ENCODE data around the gene KIAA1217. TPM values are rescaled to one million over a fixed set of nuclear protein-coding genes. Genes with fewer than 3 reads are reported as not detected.

Gene KIAA1217
- total and polyA plus RNA-seq, 2 of the 8 experiments (the other 6 are each of a cell fraction or from before 2014, with no cell fraction given), result 4.5 to 15.6 TPM

DNA sequence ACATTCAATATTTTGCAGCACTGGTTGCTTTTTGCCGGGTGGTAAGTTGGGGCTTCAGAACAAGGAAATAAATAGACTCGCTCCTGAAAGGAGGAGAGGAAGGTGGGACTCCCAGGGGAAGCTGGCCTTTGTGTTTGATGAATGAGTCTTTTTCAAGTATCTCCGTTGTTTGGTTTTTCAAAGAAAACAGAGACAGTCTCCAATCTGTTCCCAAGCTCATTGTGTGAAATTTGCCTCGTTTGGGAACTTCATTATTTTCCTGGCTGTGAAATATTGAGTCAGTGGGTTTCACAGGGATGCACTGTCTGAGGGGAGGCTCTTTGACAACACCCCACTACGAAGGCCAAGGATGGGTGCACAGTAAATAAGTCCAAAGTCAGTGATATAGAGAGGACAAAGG is 38.7 kb upstream of the KIAA1217 start:
- Histone ChIP-seq H3K14ac (ENCODE audit: insufficient read length) (no peak overlapping the region), H2BK20ac (ENCODE audit: low read length) (no peak overlapping the region), H3K27ac (ENCODE audit: low read depth, low read length) (no peak overlapping the region), H2AFZ (ENCODE audit: low read length) (no peak overlapping the region), H3K9me3 (ENCODE audit: insufficient read depth in 2 of 2, low read depth in 1 of 2, low read length in 1 of 2) (peaks cover 3 to 6% of the 10 kb centered on the region in 2 experiments; a peak in 1 of 4 replicates), H2BK120ac (replicated peaks; ENCODE audit: low read depth, low read length) (no peak overlapping the region), H3K56ac (replicated peaks; ENCODE audit: insufficient read length, low read depth, low read length) (no peak overlapping the region), H3K27me3 (replicated peaks in 1 of 4; ENCODE audit: control insufficient read depth in 3 of 4, extremely low read depth in 1 of 4, insufficient read depth in 3 of 4, low read length in 3 of 4) (no peaks in the 10 kb centered on the region), H2AK5ac (ENCODE audit: low read depth, low read length) (no peak overlapping the region), H4K8ac (ENCODE audit: extremely low read depth, insufficient read depth, low read length) (no peak overlapping the region), H4K91ac (replicated peaks; ENCODE audit: insufficient read length, low read length) (no peak overlapping the region), H3K4me3 (ENCODE audit: extremely low read depth in 1 of 4, insufficient read depth in 2 of 4, low read depth in 3 of 4, low read length in 4 of 4) (no peak overlapping the region), H3K79me1 (ENCODE audit: low read depth, low read length) (no peaks in the 10 kb centered on the region), H2BK15ac (ENCODE audit: low read length) (no peak overlapping the region), H4K20me1 (replicated peaks in 1 of 2; ENCODE audit: control insufficient read depth in 1 of 2, insufficient read depth in 2 of 2, low read length in 2 of 2) (no peaks in the 10 kb centered on the region), H3K79me2 (ENCODE audit: control insufficient read depth in 1 of 2, insufficient read depth in 2 of 2, low read length in 2 of 2) (no peaks in the 10 kb centered on the region), H2BK5ac (ENCODE audit: low read depth, low read length) (no peak overlapping the region), H3K9ac (replicated peaks in 1 of 4; ENCODE audit: extremely low read depth in 1 of 4, low read depth in 3 of 4, low read length in 3 of 4) (no peak overlapping the region), H3K4ac (replicated peaks; ENCODE audit: insufficient read length, low read depth, low read length) (no peak overlapping the region), H3K4me1 (replicated peaks in 1 of 4; ENCODE audit: control insufficient read depth in 3 of 4, insufficient read depth in 4 of 4, low read length in 3 of 4) (no peaks in the 10 kb centered on the region), H2BK12ac (ENCODE audit: low read depth, low read length) (no peak overlapping the region), H3K18ac (ENCODE audit: extremely low read depth, low read length) (no peak overlapping the region), H3K4me2 (ENCODE audit: insufficient read depth in 1 of 2, low read depth in 2 of 2, low read length in 2 of 2) (no peak overlapping the region), H4K5ac (ENCODE audit: insufficient read length, low read depth, low read length) (no peak overlapping the region), H3K36me3 (ENCODE audit: control insufficient read depth in 2 of 4, insufficient read depth in 4 of 4, low read length in 3 of 4) (no peaks in the 10 kb centered on the region), H3K23ac (ENCODE audit: insufficient read length) (no peak overlapping the region), H3K23me2 (ENCODE audit: low read depth, low read length) (no peaks in the 10 kb centered on the region)
- TF ChIP-seq SIRT6 (IDR thresholded peaks at IDR 0.05; ENCODE audit: low read length), result no peak
- TF ChIP-seq EZH2 (IDR thresholded peaks at IDR 0.05; ENCODE audit: low read depth, low read length, severe bottlenecking), result no peak
- TF ChIP-seq FOSL1 (IDR thresholded peaks at IDR 0.05; ENCODE audit: insufficient read depth, low read depth, low read length), result no peak
- no peak for TF ChIP-seq JUND (IDR thresholded peaks at IDR 0.05; ENCODE audit: low read length)
- TF ChIP-seq BACH1 (IDR thresholded peaks at IDR 0.05; ENCODE audit: low read length), result no peak
- no peak for TF ChIP-seq SP4 (IDR thresholded peaks at IDR 0.05; ENCODE audit: low read length)
- TF ChIP-seq GABPA (IDR thresholded peaks at IDR 0.05; ENCODE audit: borderline replicate concordance, insufficient read depth, low read length), result no peak
- TF ChIP-seq EGR1 (IDR thresholded peaks at IDR 0.05; ENCODE audit: borderline replicate concordance, low read depth, low read length), result no peak
- no peak for TF ChIP-seq SP1 (IDR thresholded peaks at IDR 0.05; ENCODE audit: low read depth, low read length)
- TF ChIP-seq CTBP2 (IDR thresholded peaks at IDR 0.05; ENCODE audit: borderline replicate concordance, insufficient read depth, insufficient read length, low read length), result no peak
- no peak for TF ChIP-seq POU5F1 (IDR thresholded peaks at IDR 0.05; ENCODE audit: low read depth, low read length)
- ChIA-PET CTCF (ENCODE audit: partially characterized antibody) (interaction anchor here (0.6 to 1.3 kb wide), 2 partner anchors 32 to 51 kb away, joined by 3 read pairs; no protein-coding TSS in a partner anchor), POLR2A (ENCODE audit: partially characterized antibody) (no interaction called here)
- DNase-seq (ENCODE audit: low read depth in 1 of 2, low spot score in 2 of 2) (no peak), FAIRE-seq (no peak)
- 88% methylated on average over 5 of the region's 5 CpGs; no CpG with 5 or more reads in 1 of the 2 experiments for WGBS, 2 experiments (ENCODE audit: extremely low coverage in 1 of 2, insufficient coverage in 1 of 2, insufficient read length in 1 of 2, insufficient replicate concordance in 2 of 2, low coverage in 1 of 2, low lambda C conversion rate in 2 of 2, missing lambda C conversion rate in 1 of 2)

Data from H1 (cell line).